ENCODE results near the gene SLC1A5. TPM values are rescaled to one million over a fixed set of nuclear protein-coding genes. Genes with fewer than 3 reads are reported as not detected.
A peak's percentile ranks its signal among the peaks of the same experiment; 100 is the strongest.
"Not testable (repeated sequence)": the region's sequence is repeated elsewhere in the genome, so short reads cannot be mapped to it uniquely, and the experiment has no call there.

The SLC1A5 gene
- total RNA-seq, 4 donors from 2014 or later = 97.3 to 156 (median 114) TPM

- Histone ChIP-seq H3K36me3 (peaks cover 14 to 47% (median 28%) of the 10 kb centered on the region in 3 donors), H3K4me1 (peaks cover 44 to 88% (median 46%) of the 10 kb centered on the region in 3 donors), H3K27ac (peak overlapping the region; percentile 95 to 96 (median 96)), H3K4me3 (peak overlapping the region; percentile 69 to 97 (median 92)), H3K27me3 (no peaks in the 10 kb centered on the region), H3K9me3 (no peaks in the 10 kb centered on the region)
- 34 to 37% methylated on average over 14 to 19 of the region's 19 CpGs for WGBS, 2 donors
- no peak for TF ChIP-seq CTCF (IDR thresholded peaks at IDR 0.05)
- TF ChIP-seq POLR2A (IDR thresholded peaks at IDR 0.05) = peak in 1 of 4 donors; percentile 3
- intact Hi-C loops (cut with DNase I) = no loop called here
- no peak for DNase-seq
Observed at GRCh38 chr19:46785054-46785979, 3.1 kb downstream of the SLC1A5 start.

GRCh38 chr19:46784262-46785053 lies 3.9 kb downstream of the SLC1A5 start:
- Histone ChIP-seq H3K36me3 (peaks cover 20 to 56% (median 32%) of the 10 kb centered on the region in 3 donors), H3K4me1 (peaks cover 44 to 96% (median 47%) of the 10 kb centered on the region in 3 donors), H3K4me3 (peak overlapping the region; percentile 69 to 97 (median 92)), H3K27ac (peak overlapping the region; percentile 95 to 96 (median 96)), H3K9me3 (no peaks in the 10 kb centered on the region), H3K27me3 (no peaks in the 10 kb centered on the region)
- no peak for DNase-seq
- 10 to 20% methylated on average over 8 of the region's 17 CpGs for WGBS, 2 donors
- intact Hi-C loops (cut with DNase I) = no loop called here
- TF ChIP-seq CTCF (IDR thresholded peaks at IDR 0.05) (peak in 1 of 6 experiments; percentile 22), POLR2A (IDR thresholded peaks at IDR 0.05) (peak in 1 of 4 donors; percentile 43)

- intact Hi-C loops (cut with DNase I) = no loop called here
- peak overlapping the region; percentile 95 to 96 (median 96) for H3K27ac ChIP-seq
- peaks cover 44 to 96% (median 46%) of the 10 kb centered on the region in 3 donors for H3K4me1 ChIP-seq
- peak overlapping the region; percentile 69 to 97 (median 92) for H3K4me3 ChIP-seq
- no peak for TF ChIP-seq CTCF (IDR thresholded peaks at IDR 0.05)
- TF ChIP-seq POLR2A (IDR thresholded peaks at IDR 0.05) = no peak
- 53 to 57% methylated on average over 2 of the region's 2 CpGs for WGBS, 2 donors
- H3K9me3 ChIP-seq = no peaks in the 10 kb centered on the region
- H3K36me3 ChIP-seq = peaks cover 24 to 64% (median 39%) of the 10 kb centered on the region in 3 donors
- H3K27me3 ChIP-seq = no peaks in the 10 kb centered on the region
- DNase-seq = no peak
Observed at GRCh38 chr19:46783670-46784069, 4.7 kb downstream of the SLC1A5 start.

GRCh38 chr19:46782355-46783019 lies 5.9 kb downstream of the SLC1A5 start:
- H3K4me1 ChIP-seq = peaks cover 44 to 95% (median 45%) of the 10 kb centered on the region in 3 donors
- 93% methylated on average over 6 of the region's 7 CpGs; no CpG with 5 or more reads in 1 of the 2 donors for WGBS, 2 donors

GRCh38 chr19:46777956-46778645 lies 10.3 kb downstream of the SLC1A5 start:
- WGBS, 2 donors = 86 to 90% methylated on average over 12 of the region's 12 CpGs
- DNase-seq; H3K9me3 ChIP-seq; H3K4me3 ChIP-seq; H3K27me3 ChIP-seq; intact Hi-C loops (cut with DNase I): not testable (repeated sequence)
- peak overlapping the region; percentile 3 to 58 (median 34) for H3K27ac ChIP-seq
- H3K4me1 ChIP-seq = peaks cover 8 to 53% (median 18%) of the 10 kb centered on the region in 3 donors
- H3K36me3 ChIP-seq = peaks cover 59 to 96% (median 70%) of the 10 kb centered on the region in 3 donors

More at GRCh38 chr19:46782355-46783019, 5.9 kb downstream of the SLC1A5 start:
- no peak for DNase-seq
- Histone ChIP-seq H3K27me3 (no peaks in the 10 kb centered on the region), H3K9me3 (no peaks in the 10 kb centered on the region), H3K4me3 (no peak overlapping the region), H3K27ac (peak overlapping the region in 3 of 4 donors; percentile 6 to 45 (median 11)), H3K36me3 (peaks cover 36 to 76% (median 43%) of the 10 kb centered on the region in 3 donors)
- TF ChIP-seq POLR2A (IDR thresholded peaks at IDR 0.05) (no peak), CTCF (IDR thresholded peaks at IDR 0.05) (no peak)
- intact Hi-C loops (cut with DNase I) = no loop called here

Data from esophagus squamous epithelium (tissue), 5 donors.